GM19193 (cell line): Measurements from ENCODE around the gene ROPN1L.

Experiments used
- POLR2A ChIP-seq: IDR thresholded peaks from 4 replicates; pipeline ENCODE4 v1.6.1; 2011; ENCODE audit not compliant: insufficient read depth, insufficient read length; ENCODE audit errors: extremely low read depth

ROPN1L gene

DNA sequence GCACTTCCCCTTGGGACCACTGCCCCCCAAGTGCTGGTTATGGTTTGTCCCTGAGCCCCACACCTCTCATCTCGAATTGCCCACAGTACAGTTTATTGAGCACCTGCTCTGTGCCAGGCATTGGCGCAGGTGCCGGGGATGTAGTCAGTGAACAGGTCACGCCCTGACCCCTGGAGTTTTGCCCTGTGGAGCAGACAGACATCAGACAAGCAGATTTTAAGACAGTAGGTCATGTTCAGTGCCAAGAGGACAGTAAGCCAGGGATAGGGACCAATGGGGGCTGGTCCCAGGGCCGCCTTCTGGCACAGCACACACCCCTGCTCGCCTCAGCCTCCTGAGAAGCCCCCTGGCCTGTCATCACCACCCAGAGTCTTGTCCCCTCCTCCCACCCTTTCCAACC lies 21.9 kb downstream of the ROPN1L start:
- no peak for TF ChIP-seq POLR2A

DNA sequence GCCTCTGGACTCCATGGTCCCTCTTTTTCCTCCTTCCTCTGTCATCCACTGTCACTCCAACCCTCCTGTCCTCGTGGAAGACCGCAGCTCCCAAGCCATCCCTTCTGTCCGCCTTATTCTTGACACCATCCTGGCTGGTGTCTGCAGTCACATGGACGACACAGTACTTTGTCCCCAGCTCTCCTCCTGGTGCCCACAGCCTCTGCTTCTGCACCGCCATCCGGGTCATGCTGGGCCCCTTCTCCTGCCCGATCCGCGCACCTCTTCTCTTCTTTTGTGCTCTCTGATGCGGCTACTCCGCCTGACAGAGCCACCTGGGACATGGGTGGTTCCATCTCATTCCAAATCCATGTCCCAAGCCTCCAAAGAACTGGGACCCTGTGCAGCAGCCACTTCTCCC lies 22.5 kb downstream of the ROPN1L start:
- TF ChIP-seq POLR2A, result no peak

- no peak for TF ChIP-seq POLR2A
Observed at GRCh38 chr5:10465726-10466125, 24.0 kb downstream of the ROPN1L start.

DNA sequence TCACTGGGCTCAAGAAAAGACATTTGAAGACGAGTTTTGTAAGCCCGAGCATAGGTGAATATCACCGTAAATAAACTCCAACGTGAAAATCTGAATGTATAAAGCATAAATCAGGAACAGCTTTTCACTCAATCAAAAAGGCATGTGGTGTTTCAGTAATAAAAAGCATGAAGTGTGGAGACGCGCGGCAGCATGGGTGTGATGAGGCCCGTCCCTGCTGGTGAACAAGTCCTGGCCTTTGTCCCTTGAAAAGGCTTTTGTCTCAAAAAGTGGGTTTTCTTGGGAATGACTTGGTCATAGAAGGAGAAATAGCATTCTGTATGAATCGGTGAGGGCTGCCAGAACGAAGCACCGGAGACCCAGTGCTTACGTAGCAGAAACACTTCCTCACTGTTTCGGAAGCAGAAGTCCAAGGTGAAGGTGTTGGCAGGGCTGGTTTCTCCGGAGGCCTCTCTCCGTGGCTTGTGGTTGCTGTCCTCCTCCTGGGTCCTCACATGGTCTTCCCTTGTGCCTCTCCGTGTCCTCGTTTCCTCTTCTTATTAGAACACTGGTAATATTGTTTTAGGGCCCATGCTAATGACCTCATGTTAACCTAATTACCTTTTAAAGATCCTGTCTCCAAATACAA lies 24.9 kb downstream of the ROPN1L start:
- TF ChIP-seq POLR2A, result no peak

DNA sequence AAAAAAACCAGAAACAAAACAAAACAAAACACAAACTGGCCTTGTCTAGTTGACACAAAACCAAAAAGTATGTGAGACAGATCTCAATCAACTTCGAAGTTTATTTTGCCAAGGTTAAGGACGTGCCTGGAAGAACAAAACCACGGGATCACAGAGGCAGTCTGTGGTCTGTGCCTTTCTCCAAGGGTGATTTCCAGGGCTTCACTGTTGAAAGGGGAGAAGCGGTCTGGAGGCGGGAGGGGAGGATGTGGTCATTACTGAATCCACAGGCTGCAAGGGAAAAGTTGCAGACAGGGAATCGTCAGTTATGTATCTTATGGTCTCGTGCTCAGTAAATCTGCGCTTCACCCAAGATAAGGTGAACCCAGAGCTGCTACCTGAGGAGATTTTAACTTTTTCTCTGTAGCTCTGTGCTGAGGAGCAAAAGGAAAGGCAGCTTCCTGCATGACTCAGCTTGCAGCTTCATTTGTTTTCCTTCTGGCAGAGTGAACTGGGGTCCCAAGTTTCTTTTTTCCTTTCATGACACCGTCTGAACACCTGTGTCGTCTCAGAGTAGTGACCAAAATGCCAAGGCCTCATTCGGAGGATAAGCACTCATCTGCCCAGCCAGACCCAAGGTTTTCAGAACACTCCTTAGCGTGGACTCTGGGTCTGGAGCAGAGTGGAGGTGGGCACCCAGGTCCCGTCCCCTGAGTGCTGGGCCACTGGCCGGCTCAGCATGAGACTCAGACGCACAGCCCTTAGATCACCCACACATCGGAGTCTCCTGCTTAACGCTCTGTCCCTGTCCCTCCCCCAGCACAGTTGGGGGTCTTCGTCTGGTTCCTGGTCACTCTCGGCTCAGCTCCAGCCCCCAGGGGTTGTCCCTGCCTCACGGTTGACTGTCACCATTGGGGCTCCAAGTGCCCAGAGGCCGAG lies 25.9 kb downstream of the ROPN1L start:
- no peak for TF ChIP-seq POLR2A

GRCh38 chr5:10468256-10468655 lies 26.6 kb downstream of the ROPN1L start:
- no peak for TF ChIP-seq POLR2A

DNA sequence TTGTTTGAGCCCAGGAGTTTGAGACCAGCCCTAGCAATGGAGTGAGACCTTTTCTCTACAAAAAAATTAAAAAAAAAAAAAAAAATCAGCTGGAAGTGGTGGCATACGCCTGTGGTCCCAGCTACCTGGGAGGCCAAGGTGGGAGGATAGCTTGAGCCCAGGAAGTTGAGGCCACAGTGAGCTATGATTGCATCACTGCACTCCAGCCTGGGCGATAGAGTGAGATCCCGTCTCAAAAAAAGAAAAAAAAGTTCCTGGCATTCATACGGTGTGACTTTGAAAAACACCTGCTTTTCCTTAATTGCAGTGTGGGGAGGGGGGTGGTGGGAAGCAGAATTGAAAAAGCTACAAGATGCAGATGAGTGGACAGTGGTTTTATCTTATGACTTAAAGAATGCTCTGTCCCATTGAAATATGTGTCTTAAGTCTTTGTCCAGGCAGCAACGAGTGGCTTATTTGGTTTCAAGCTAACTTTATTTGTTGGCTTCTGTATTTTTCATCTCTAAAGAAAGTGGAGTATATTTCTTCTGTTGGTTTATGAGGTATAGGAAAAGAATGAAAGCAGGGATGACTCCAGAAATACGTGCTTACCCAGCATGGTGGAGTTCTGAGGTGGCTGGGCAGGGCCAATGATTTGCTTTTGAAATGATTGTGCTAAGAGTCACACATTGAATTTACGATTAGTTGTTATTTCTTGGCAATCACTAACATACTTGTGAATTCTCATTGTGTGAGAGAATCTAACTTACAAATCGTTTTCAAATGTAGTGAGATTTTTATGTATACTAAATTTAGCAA lies 27.8 kb downstream of the ROPN1L start:
- no peak for TF ChIP-seq POLR2A

- no peak for TF ChIP-seq POLR2A
Observed at GRCh38 chr5:10470669-10471068, 29.0 kb downstream of the ROPN1L start.

GRCh38 chr5:10471677-10472076 lies 30.0 kb downstream of the ROPN1L start:
- no peak for TF ChIP-seq POLR2A

- TF ChIP-seq POLR2A, result no peak
Observed at GRCh38 chr5:10474521-10475075, 32.9 kb downstream of the ROPN1L start.

- no peak for TF ChIP-seq POLR2A
Observed at GRCh38 chr5:10475931-10476676, 34.4 kb downstream of the ROPN1L start.

DNA sequence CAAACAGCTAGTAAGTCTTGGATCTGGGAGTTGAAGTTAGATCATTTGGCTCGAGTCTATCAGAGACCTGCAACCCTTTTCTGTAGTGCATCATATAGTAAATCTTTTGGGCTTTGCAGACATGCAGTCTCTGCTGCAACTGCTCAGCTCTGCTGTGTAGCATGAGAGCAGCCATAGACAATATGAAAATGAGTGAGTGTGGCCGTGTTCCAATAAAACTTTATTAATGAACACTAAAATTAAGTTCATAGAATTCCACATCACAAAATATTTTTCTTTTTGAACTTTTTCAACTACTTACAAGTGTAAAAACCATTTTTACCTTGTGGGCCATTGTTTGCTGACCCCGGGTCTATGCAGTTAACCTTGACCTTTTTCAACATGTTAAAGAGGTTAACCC lies 35.2 kb downstream of the ROPN1L start:
- no peak for TF ChIP-seq POLR2A

DNA sequence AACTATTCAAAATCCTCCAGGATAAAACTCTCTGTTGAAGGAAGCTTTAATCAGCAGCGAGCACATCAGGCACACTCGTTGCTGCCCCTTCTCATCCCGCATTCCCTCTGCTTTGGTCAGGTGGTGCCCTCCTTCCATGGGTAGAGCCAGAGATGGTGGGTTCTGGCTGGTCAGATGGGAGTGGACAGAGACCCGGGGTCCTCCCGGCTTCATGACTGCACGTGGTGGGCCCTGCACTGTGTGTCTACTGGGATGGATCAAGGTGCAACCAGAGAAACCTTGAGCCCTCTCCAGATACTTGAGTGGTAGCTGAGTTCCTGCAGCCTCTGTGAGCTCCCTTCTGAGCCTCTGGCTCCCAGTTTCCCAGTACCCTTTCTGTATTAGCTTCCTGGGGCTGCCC lies 36.3 kb downstream of the ROPN1L start:
- no peak for TF ChIP-seq POLR2A

GRCh38 chr5:10478436-10478835 lies 36.8 kb downstream of the ROPN1L start:
- no peak for TF ChIP-seq POLR2A

- TF ChIP-seq POLR2A, result no peak
Observed at GRCh38 chr5:10479154-10479721, 37.6 kb downstream of the ROPN1L start.
